Keratinocyte (primary cell): ENCODE results near the gene MYL7.

Experiments used
- CTCF ChIP-seq, 3 experiments: IDR thresholded peaks in 1 of 3; conservative IDR thresholded peaks in 1 of 3; optimal IDR thresholded peaks in 1 of 3; 2 replicates in 2 of 3; 3 replicates in 1 of 3; pipeline versions ENCODE3 to v1.5.1; 2011; ENCODE audit warnings: low read length in 3 of 3, mild to moderate bottlenecking in 3 of 3, moderate library complexity in 2 of 3, control low read depth in 1 of 3, inconsistent platforms in 1 of 3; ENCODE audit not compliant: insufficient read depth in 2 of 3; ENCODE audit errors: extremely low read depth in 1 of 3
- EZH2 ChIP-seq: IDR thresholded peaks from one replicate; pipeline ENCODE4 v1.6.1; 2012; ENCODE audit warnings: inconsistent platforms, mild to moderate bottlenecking, low read length, moderate library complexity

GRCh38 chr7:44173911-44174693, 33.0 kb upstream of the MYL7 start:
- TF ChIP-seq CTCF (optimal IDR thresholded peaks at IDR 0.05 in 1 of 3, IDR thresholded peaks at IDR 0.05 in 1 of 3, conservative IDR thresholded peaks at IDR 0.05 in 1 of 3; ENCODE audit: extremely low read depth in 1 of 3, insufficient read depth in 2 of 3, low read length in 3 of 3) (no peak), EZH2 (no peak)
